A549 (cell line): ENCODE results near the gene TFDP1. TPM values are rescaled to one million over a fixed set of nuclear protein-coding genes. Genes with fewer than 3 reads are reported as not detected.

Source experiments
- ATAC-seq, 2 experiments: fragments of 200-7000 bp in 1 of 2; fragments of >200 bp in 1 of 2; cut with Nextera tagmentation in 1 of 2; cut with Tn5 transposase in 1 of 2; 3 replicates each; pipeline versions ENCODE4 v1.8.0 to v1.9.1; 2018 to 2020; ENCODE audit warnings: mild to moderate bottlenecking in 1 of 2, moderate library complexity in 1 of 2
- CTCF ChIA-PET: fragments of 300-600 bp; sonication (Branson Sonifier 250); formaldehyde crosslinking; extraction: SDS; loops from one replicate; lab custom pipeline; 2021; ENCODE audit warnings: antibody characterized with exemption, inconsistent platforms; lab: Yijun Ruan, JAX
- POLR2A ChIA-PET: fragments of 350-600 bp; formaldehyde crosslinking; extraction: SDS; loops from one replicate; lab custom pipeline; 2021; ENCODE audit warnings: antibody characterized with exemption, inconsistent platforms; lab: Yijun Ruan, JAX
- DNase-seq, 2 experiments: peaks; one replicate each; pipeline versions ENCODE4 v3.0.0 to v3.0.0-alpha.2; 2011 to 2016; ENCODE audit warnings: low read depth in 1 of 2, low spot score in 1 of 2
- FAIRE-seq: peaks from 2 replicates; lab custom pipeline; 2011; peaks lifted over from hg19 to GRCh38; lab: Jason Lieb, UNC
- H3K27ac ChIP-seq, 2 experiments: fragments of >200 bp; sonication (Bioruptor Twin); formaldehyde crosslinking; 3 replicates each; pipeline ENCODE4 v1.5.1; 2016 to 2017
- H3K4me1 ChIP-seq: fragments of >200 bp; sonication (Bioruptor Twin); formaldehyde crosslinking; 3 replicates; pipeline ENCODE4 v1.6.1; 2016
- H3K4me2 ChIP-seq: fragments of >200 bp; sonication (Bioruptor Twin); formaldehyde crosslinking; 3 replicates; pipeline ENCODE4 v1.6.1; 2016
- H3K4me3 ChIP-seq: fragments of >200 bp; sonication (Bioruptor Twin); formaldehyde crosslinking; 3 replicates; pipeline ENCODE4 v1.5.1; 2016
- H3K9me3 ChIP-seq: fragments of >200 bp; sonication (Bioruptor Twin); formaldehyde crosslinking; 3 replicates; pipeline ENCODE4 v1.6.1; 2016
- BHLHE40 ChIP-seq: IDR thresholded peaks from 2 replicates; pipeline ENCODE4 v1.6.1; 2012; ENCODE audit warnings: low read depth, low read length, inconsistent platforms
- CBX2 ChIP-seq: fragments of 200-600 bp; sonication (generic); IDR thresholded peaks from 2 replicates; pipeline ENCODE4 v1.6.1; 2016; ENCODE audit warnings: low read depth, mild to moderate bottlenecking, borderline replicate concordance
- CBX8 ChIP-seq: fragments of 200-600 bp; sonication (generic); IDR thresholded peaks from 2 replicates; pipeline ENCODE4 v1.6.1; 2016
- CEBPB ChIP-seq, 2 experiments: fragments of >200 bp in 1 of 2; sonication (Bioruptor Twin) in 1 of 2; formaldehyde crosslinking in 1 of 2; IDR thresholded peaks; 2 replicates each; pipeline ENCODE4 v1.6.1; 2012 to 2016
- FOSB ChIP-seq: fragments of 250-450 bp; sonication (Bioruptor Pico); IDR thresholded peaks from 2 replicates; pipeline ENCODE4 v1.5.0; 2020; ENCODE audit warnings: mild to moderate bottlenecking, moderate library complexity
- FOSL2 ChIP-seq, 2 experiments: fragments of 450-650 bp in 1 of 2; fragments of >200 bp in 1 of 2; sonication (Bioruptor Twin) in 1 of 2; formaldehyde crosslinking; IDR thresholded peaks; 2 replicates each; pipeline versions ENCODE4 v1.5.0 to v1.6.1; 2016 to 2020; ENCODE audit warnings: mild to moderate bottlenecking in 1 of 2, moderate library complexity in 1 of 2
- HDAC2 ChIP-seq: fragments of 200-600 bp; sonication (generic); IDR thresholded peaks from 2 replicates; pipeline ENCODE4 v1.6.1; 2016
- HOXB5 ChIP-seq: fragments of 250-450 bp; sonication (Bioruptor Pico); IDR thresholded peaks from 2 replicates; pipeline ENCODE4 v1.5.0; 2020; ENCODE audit warnings: mild to moderate bottlenecking, moderate library complexity
- JUNB ChIP-seq: fragments of >200 bp; sonication (Bioruptor Twin); formaldehyde crosslinking; IDR thresholded peaks from 2 replicates; pipeline ENCODE4 v1.6.1; 2016
- MAZ ChIP-seq: fragments of 150-350 bp; IDR thresholded peaks from 2 replicates; pipeline ENCODE4 v1.6.1; 2014; ENCODE audit warnings: antibody characterized with exemption, low read depth, low read length, borderline replicate concordance
- MYC ChIP-seq: IDR thresholded peaks from 2 replicates; pipeline ENCODE4 v1.6.1; 2012; ENCODE audit warnings: mild to moderate bottlenecking, inconsistent platforms, low read length, improper control_type of control experiment, borderline replicate concordance
- NR3C1 ChIP-seq: fragments of >200 bp; sonication (Bioruptor Twin); formaldehyde crosslinking; IDR thresholded peaks from 3 replicates; pipeline ENCODE4 v1.6.1; 2017
- POLR2AphosphoS2 ChIP-seq: conservative IDR thresholded peaks from 2 replicates; pipeline ENCODE4 v1.6.1; 2012; ENCODE audit warnings: low read length, improper control_type of control experiment, inconsistent platforms
- RARB ChIP-seq: fragments of 250-450 bp; sonication (Bioruptor Pico); IDR thresholded peaks from 2 replicates; pipeline ENCODE4 v1.8.0; 2021; ENCODE audit warnings: mild to moderate bottlenecking, moderate library complexity
- SMC3 ChIP-seq: fragments of >200 bp; sonication (Bioruptor Twin); formaldehyde crosslinking; IDR thresholded peaks from 3 replicates; pipeline ENCODE4 v1.6.1; 2018; ENCODE audit warnings: inconsistent platforms
- TP53 ChIP-seq: fragments of 250-450 bp; sonication (Bioruptor Pico); IDR thresholded peaks from 2 replicates; pipeline ENCODE4 v1.5.0; 2021; ENCODE audit warnings: mild to moderate bottlenecking, moderate library complexity
- ZC3H11A ChIP-seq: fragments of 450-650 bp; IDR thresholded peaks from 2 replicates; pipeline ENCODE4 v1.6.1; 2014; ENCODE audit warnings: antibody characterized with exemption, mild to moderate bottlenecking
- ZFP36 ChIP-seq: fragments of 450-650 bp; IDR thresholded peaks from 2 replicates; pipeline ENCODE4 v1.6.1; 2014; ENCODE audit warnings: borderline replicate concordance; ENCODE audit not compliant: partially characterized antibody
- WGBS: methylation state at CpG from one replicate; pipeline ENCODE4 v1.1.6; 2017; ENCODE audit errors: missing lambda C conversion rate; 5-methylcytosine and 5-hydroxymethylcytosine counted together
- polyA plus RNA-seq, 4 experiments: library from polyadenylated mRNA; depleted of rRNA in 3 of 4; stranded (reverse); fragments of >200 nt; fragmentation: RNase III in 1 of 4; extraction: RNeasy Plus Mini Kit Qiagen cat#74134 plus additional on column Dnase treatment in 1 of 4; gene quantifications; 2 replicates in 3 of 4; 3 replicates in 1 of 4; pipeline ENCODE4 v1.2.3, GENCODE V29; 2011 to 2017
- TF ChIP-seq, protein P1 (sequence below): fragments of >200 bp; sonication (Bioruptor Twin); formaldehyde crosslinking; IDR thresholded peaks from 3 replicates; pipeline ENCODE4 v1.6.1; 2016
- TF ChIP-seq, protein P2 (sequence below): IDR thresholded peaks from 2 replicates; pipeline ENCODE4 v1.6.1; 2012; ENCODE audit warnings: low read depth, borderline replicate concordance
- TF ChIP-seq, protein P3 (sequence below): IDR thresholded peaks from 2 replicates; pipeline ENCODE4 v1.6.1; 2012
- TF ChIP-seq, protein P4 (sequence below): fragments of 250-450 bp; sonication (Bioruptor Pico); IDR thresholded peaks from 2 replicates; pipeline ENCODE4 v1.5.0; 2020; ENCODE audit warnings: low read depth, mild to moderate bottlenecking, moderate library complexity

TFDP1 gene
- polyA plus RNA-seq, 2 of the 4 experiments (the other 2 are of a cell fraction) = 73.2 to 88.4 TPM

DNA sequence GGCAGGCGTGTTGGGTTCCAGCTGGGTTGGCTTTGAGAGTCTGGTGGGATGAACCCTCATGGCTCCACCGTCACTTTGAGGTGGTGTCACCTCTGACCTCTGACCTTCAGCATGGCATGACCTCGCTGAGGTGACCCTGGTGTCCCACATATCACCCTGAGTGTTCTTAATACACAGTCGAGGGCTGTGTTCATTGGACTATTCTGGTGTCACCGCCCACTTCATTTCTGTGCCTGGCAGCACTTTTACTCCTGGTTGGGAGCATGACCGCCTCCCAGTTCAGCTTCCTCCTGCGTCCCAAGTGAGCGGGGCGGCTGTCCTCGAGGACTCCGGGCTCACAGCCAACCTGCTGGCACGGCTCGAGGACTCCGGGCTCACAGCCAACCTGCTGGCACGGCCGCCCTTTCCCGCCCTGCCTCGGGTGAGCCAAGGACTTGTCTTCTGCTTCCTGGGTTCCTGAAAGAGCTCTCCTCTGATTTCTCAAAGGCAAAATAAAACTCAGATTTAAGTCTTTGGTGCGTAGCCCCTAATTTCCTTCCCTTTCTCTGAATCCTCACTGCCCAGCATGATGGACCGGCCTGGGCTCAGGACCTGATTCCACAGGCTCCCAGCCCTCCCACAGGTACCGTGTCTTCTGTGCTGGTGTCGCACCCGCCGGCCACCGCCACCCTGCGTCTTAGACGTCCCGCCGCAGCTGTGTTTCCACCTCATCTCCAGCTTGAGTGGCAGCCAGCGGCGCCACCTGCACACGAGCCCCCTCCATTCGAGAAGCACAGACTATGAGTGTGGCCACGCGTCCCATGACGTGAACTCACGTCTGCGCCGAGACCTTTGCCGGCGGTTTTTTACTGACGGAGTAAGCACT is 63.0 kb downstream of the TFDP1 start:
- 70% methylated on average over 35 of the region's 42 CpGs for WGBS
- CTCF ChIA-PET = interaction anchor here (1.6 kb wide), 1 partner anchor 11 kb away, joined by 4 read pairs; no protein-coding TSS in a partner anchor
- peaks cover 9% of the 10 kb centered on the region for H3K4me1 ChIP-seq
- peaks cover 20% of the 10 kb centered on the region for H3K9me3 ChIP-seq
- no peak overlapping the region for H3K4me3 ChIP-seq
- peak overlapping the region; percentile 34 for H3K4me2 ChIP-seq
- ATAC-seq (peak; percentile 77 to 78), DNase-seq (peak; percentile 5 to 79), FAIRE-seq (no peak)
- TF ChIP-seq JUNB (no peak), FOSB (CRISPR knock-in tag) (no peak), ZFP36 (no peak), POLR2AphosphoS2 (no peak), CBX8 (no peak), FOSL2 (IDR thresholded peaks at IDR 0.05) (no peak), FOSL2 (CRISPR knock-in tag; IDR thresholded peaks at IDR 0.05) (0 out of 2 replicates have a peak, but pooled peaks have one; percentile 32), ZC3H11A (no peak)
- TF ChIP-seq, protein P1, sequence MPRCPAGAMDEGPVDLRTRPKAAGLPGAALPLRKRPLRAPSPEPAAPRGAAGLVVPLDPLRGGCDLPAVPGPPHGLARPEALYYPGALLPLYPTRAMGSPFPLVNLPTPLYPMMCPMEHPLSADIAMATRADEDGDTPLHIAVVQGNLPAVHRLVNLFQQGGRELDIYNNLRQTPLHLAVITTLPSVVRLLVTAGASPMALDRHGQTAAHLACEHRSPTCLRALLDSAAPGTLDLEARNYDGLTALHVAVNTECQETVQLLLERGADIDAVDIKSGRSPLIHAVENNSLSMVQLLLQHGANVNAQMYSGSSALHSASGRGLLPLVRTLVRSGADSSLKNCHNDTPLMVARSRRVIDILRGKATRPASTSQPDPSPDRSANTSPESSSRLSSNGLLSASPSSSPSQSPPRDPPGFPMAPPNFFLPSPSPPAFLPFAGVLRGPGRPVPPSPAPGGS = no peak
- TF ChIP-seq, protein P2, sequence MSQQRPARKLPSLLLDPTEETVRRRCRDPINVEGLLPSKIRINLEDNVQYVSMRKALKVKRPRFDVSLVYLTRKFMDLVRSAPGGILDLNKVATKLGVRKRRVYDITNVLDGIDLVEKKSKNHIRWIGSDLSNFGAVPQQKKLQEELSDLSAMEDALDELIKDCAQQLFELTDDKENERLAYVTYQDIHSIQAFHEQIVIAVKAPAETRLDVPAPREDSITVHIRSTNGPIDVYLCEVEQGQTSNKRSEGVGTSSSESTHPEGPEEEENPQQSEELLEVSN = peak; percentile 96
- TF ChIP-seq, protein P3, sequence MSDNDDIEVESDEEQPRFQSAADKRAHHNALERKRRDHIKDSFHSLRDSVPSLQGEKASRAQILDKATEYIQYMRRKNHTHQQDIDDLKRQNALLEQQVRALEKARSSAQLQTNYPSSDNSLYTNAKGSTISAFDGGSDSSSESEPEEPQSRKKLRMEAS = peak; percentile 94
- TF ChIP-seq, all 56 proteins: peak for 3
- peak overlapping the region; percentile 36 to 74; a peak in 4 of 6 replicates for H3K27ac ChIP-seq
- POLR2A ChIA-PET = no interaction called here

DNA sequence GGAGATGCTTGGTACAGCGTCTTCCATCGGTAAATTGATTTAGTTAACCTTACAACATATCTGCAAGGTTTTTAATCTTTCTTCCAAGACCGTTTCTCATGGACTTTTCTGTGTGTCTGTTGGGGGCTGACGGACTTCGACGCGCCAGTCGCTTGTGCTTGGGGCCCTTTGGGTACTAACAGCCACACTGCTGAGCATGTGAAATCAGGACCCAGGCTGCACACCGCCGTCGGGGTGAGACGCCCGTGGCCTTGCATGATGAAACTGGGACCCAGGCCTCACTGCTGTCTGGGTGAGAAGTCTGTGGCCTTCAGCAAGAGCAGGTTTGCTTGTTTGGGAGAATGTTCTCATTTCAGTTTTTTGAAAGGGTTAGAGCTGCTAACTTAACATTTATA is 63.7 kb downstream of the TFDP1 start:
- peaks cover 17% of the 10 kb centered on the region for H3K9me3 ChIP-seq
- no peak for TF ChIP-seq NR3C1
- TF ChIP-seq MAZ = no peak
- no peak for TF ChIP-seq ZC3H11A
- no peak for TF ChIP-seq TP53 (CRISPR knock-in tag)
- TF ChIP-seq, protein P3 = no peak
- no peak for TF ChIP-seq CEBPB (IDR thresholded peaks at IDR 0.05)
- TF ChIP-seq, protein P2 = no peak
- no peak for TF ChIP-seq MYC
- TF ChIP-seq BHLHE40 = no peak
- no peak for TF ChIP-seq HDAC2
- no peak for TF ChIP-seq CBX2
- no peak for TF ChIP-seq SMC3
- no peak for TF ChIP-seq JUNB
- TF ChIP-seq HOXB5 (CRISPR knock-in tag) = no peak
- TF ChIP-seq RARB (CRISPR knock-in tag) = no peak
- TF ChIP-seq, protein P4, sequence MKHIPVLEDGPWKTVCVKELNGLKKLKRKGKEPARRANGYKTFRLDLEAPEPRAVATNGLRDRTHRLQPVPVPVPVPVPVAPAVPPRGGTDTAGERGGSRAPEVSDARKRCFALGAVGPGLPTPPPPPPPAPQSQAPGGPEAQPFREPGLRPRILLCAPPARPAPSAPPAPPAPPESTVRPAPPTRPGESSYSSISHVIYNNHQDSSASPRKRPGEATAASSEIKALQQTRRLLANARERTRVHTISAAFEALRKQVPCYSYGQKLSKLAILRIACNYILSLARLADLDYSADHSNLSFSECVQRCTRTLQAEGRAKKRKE (CRISPR knock-in tag) = no peak
- TF ChIP-seq, all 56 proteins: peak for 0
- no peak for FAIRE-seq
- no peak for ATAC-seq
- Histone ChIP-seq H3K4me2 (no peak overlapping the region), H3K27ac (no peak overlapping the region; a peak in 1 of 6 replicates), H3K4me3 (no peak overlapping the region), H3K4me1 (peaks cover 9% of the 10 kb centered on the region)
- ChIA-PET POLR2A (no interaction called here), CTCF (no interaction called here)
- WGBS = 95% methylated on average over 13 of the region's 13 CpGs
- no peak for DNase-seq
